HG03097 (cell line): ENCODE results near the gene DCAF17.
"Not testable (repeated sequence)": the region's sequence is repeated elsewhere in the genome, so short reads cannot be mapped to it uniquely, and the experiment has no call there.

Experiments
- ATAC-seq: cut with Tn5 transposase; IDR thresholded peaks from one replicate; pipeline ENCODE4 v1.9.1; 2021; ENCODE audit not compliant: unreplicated experiment, low FRiP score

The DCAF17 gene

DNA sequence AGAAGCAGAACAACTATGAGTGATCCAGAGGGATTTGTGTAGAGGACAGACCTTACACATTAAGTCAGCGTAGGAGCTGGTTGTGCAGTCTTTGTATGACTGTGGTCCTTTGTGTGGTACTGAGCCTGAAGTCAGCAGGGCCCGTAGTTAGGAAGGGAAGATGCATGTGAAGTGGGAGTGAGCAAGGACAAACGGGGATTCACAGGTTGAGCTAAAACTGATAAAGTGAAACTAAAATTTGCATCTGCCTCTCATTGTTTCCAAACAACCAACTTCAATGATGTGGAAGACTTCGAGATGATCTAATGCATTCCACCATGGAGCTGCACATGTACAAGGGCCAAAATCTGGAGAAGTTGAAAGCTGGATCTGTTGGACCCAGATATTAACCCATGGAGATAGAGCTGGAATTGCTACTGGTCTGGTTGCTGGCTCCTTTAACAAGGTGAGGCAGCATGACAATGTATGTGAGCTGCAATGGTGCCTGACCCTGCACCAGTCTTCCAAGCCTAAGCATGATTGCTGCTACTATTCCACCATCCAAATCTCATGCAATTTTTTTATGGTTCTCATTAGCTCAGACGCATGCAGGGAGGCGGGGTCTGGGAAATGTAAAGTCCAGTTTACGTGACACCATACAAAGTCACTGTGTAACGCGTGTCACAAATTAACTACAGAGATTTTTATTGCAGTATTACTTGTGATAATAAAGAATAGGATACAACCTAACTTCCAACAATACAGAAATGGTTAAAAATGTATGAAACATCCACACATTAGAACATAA, 76.1 kb downstream of the DCAF17 start:
- no peak for ATAC-seq

DNA sequence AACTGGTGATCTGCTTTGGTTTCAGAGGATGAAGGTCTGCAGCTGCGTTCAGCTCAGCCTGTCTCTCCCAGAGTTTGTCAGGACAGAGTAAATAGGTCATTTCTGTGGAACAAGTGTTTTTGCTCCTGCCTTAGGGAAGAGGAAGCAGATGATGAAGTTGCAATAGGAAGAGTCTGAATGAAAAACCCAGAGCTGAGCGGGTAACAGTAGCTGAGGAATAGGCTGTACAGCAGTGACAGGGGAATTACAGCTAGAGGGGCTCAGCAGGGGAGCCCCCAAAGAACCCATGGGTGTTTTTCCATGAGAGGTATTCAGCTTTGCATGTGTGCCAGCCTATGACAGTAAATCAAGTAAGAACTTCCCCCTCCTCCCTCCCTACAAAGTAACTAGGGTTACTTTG, 78.0 kb downstream of the DCAF17 start:
- ATAC-seq: no peak

DNA sequence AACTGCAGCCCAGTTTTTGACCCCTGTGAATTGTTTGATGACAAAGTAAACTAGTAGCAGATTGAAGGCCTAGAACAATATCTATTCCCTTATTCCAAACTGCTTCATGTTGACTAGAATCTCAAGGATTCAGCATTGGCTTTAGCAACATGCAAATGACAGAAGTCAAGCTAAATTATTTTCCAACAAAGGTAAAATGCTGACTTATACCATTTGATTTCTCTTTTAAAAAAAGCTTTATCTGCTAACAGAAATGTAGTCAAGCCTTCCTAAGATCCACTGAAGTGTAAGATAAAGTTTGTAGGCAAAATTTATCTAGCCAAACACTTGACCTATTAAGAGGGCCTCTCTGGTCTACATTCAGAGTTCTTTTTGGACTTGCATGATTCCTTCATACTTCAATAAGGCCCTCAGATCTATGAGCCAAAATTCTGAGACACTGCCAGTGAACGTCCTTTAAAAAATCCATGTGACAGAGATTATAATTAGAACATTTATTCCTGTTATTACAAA, 78.7 kb downstream of the DCAF17 start:
- ATAC-seq: no peak

DNA sequence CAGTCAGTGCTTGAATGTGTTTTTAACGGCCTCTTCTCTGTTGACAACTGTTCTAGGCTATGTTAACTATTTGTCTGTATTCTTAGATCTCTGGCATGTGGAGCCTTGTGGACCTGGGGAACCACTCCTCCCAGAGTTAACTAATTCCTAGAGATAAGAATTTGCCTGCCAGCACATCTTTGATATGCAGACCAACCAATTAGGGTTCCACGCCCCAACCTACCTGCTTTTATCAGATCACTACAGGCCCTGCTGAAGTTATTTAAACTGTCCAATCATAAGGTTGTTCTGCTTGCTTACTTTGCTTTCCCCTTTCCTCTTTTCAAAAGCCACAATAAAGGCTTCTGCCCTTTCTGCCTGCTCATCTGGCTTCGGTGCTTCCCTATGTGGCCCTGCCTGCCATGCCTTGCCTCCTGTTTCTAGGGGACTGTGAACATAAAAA, 79.7 kb downstream of the DCAF17 start:
- no peak for ATAC-seq

DNA sequence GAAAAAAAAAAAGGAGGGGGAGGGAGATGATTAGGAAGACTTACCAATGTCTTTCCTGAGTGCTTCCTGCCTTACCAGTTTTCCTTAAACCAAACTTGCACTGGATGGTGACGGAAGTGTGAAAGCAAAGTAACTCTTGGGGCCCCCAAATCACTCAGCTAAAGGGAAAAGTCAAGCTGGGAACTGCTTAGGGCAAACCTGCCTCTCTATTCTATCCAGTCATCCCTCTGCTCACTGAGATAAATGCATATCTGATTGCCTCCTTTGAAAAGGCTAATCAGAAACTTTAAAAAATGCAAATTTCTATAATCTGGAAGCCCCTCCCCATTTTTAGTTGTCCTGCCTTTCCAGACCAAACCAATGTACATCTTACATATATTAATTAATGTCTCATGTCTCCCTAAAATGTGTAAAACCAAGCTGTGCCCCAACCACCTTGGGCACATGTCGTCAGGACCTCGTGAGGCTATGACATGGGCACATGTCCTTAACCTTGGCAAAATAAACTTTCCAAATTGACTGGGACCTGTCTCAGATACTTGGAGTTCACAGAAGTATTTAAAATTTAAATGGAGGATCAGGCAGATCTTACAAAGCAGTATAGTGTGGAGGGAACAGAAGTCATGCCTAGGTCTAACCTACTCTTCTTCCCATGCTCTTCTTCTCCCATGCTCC, 81.0 kb downstream of the DCAF17 start:
- ATAC-seq: no peak

DNA sequence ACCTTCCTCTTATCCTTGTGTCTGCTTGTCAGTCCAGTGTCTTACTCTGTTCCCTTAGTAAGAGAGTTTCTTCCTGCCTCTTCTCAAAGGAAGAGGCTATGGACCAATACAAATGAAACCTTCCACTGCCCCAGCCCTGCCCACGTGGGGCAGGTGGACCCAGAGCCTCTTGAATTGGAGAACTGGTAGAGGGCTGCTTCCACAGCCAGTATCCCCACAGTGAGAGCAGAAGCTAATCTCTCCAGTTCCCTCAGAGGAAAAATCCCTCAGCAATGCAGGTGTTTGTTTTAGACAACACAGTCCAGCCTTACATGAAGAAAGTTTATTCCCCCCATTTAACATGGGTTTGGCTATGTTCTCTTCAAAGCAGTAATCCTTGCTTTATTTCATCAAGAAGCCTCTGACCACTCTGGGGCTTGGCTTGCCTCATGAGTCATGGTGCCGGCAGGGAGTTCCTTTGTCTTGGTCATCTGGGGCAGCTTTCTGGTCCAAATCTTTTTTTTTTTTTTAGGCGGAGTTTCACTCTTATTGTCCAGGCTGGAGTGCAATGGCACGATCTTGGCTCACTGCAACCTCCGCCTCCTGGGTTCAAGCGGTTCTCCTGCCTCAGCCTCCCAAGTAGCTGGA, 81.8 kb downstream of the DCAF17 start:
- ATAC-seq: no peak

DNA sequence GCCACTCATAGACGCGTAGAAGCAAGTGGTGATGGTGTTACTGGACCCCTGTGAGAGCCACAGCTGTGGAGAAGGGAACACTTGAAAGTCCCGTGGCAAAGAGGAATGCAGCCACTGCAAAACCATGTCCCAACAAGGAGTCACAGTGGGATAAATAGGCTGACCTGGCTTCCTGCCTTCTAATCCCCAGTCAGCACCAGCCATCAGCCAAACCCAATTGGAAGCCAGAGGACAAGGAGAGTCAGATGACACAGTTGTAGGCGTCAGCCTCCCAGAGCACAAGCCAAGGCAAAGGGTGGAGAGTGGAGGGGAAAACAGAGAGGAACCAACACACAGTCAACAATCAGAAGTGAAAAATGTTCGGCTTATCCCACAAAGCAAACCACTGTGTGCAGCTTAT, 82.8 kb downstream of the DCAF17 start:
- ATAC-seq: no peak

DNA sequence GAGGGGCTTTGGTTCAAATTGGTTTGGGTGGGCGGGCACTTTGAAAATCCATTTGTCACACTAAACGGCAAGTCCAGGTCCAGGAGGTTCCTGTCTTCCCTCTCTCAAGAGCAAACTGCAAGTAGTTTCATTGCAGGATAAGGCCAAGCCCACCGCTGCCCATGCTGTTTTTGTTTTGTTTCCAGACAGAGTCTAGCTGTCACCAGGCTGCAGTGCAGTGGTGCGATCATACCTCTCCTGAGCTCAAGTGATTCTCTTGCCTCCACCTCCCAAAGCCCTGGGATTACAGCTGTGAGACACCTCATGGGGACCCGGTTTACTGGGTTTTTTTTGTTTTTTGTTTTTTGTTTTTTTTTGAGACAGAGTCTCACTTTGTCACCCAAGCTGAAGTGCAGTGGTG, 86.4 kb downstream of the DCAF17 start:
- ATAC-seq: no peak

DNA sequence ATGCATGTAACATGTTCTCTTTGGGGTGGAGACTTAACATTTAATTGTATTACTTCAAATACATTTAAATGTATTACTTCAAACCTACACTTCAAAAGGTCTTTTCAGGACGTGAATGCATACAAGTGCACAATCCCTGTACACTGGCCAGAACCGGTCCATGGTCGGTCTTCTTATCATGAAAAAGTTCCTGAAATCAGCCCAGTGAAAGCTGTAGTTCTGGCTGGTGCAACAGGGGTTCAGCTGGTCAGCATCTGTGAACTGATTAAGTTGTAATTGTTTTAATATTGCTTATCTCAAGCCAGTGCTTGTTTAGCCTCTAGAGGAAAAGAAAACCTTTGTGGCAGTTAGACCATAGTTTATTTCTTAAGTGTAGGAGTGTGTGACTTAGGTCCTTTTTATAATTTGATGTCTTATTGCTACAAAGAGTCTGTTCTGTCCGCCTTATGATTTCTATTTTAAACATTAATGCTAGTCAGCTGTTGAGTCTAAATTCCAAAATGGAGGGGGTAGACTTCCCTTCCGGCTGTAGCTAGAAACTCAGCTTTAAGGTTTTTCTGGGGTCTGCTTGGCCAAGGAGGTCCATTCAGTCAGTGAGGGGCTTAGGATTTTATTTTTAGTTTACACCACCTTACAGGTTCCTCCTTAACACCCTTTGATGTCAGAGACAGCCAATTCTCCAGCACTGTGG, 87.5 kb downstream of the DCAF17 start:
- ATAC-seq: no peak

DNA sequence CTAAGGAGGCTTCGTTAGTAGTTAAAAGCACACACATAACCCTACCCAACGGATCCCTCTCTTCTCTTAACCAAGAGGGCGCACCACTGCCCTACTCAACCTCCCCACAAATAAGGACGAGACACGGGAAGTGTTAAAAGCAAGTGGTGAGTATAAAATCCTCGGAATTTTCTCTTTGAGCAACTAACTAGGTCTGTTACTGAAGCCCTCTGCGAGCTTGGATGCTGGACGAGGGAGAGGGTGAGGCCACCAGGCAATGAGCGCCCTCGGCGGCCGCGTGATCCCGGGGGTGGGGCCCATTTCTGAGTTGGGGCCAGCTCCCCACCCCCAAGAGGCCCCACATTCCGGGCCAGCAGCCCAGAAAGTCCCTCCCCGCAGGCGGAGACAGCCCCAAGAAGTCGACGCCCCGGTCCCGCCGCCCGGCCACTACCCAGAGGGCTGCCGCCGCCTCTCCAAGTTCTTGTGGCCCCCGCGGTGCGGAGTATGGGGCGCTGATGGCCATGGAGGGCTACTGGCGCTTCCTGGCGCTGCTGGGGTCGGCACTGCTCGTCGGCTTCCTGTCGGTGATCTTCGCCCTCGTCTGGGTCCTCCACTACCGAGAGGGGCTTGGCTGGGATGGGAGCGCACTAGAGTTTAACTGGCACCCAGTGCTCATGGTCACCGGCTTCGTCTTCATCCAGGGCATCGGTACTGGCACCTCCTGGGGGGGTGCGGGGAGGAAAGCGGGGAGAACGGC, 88.2 kb downstream of the DCAF17 start, which contains the start of gene CYBRD1:
CYBRD1 (plus strand) TSS at position 423 of the 736 bp plus-strand sequence; CDS start at position 495, 72 bp downstream.
- ATAC-seq: no peak

DNA sequence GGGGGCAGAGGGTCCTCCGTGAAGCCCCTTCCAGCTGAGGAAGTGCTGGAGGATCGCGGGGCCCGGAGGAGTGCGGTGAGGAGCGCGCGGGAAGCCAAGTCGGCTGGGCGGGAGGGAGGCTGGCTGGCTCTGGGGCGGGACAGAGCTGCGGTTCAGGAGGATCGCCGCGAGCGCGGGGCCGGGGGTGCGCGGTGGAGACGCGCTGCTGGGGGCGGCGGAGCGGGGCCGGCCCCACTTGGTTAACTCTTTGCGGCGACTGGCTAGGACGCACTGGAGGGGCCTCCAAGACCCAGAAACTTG, 88.7 kb downstream of the DCAF17 start:
- no peak for ATAC-seq

DNA sequence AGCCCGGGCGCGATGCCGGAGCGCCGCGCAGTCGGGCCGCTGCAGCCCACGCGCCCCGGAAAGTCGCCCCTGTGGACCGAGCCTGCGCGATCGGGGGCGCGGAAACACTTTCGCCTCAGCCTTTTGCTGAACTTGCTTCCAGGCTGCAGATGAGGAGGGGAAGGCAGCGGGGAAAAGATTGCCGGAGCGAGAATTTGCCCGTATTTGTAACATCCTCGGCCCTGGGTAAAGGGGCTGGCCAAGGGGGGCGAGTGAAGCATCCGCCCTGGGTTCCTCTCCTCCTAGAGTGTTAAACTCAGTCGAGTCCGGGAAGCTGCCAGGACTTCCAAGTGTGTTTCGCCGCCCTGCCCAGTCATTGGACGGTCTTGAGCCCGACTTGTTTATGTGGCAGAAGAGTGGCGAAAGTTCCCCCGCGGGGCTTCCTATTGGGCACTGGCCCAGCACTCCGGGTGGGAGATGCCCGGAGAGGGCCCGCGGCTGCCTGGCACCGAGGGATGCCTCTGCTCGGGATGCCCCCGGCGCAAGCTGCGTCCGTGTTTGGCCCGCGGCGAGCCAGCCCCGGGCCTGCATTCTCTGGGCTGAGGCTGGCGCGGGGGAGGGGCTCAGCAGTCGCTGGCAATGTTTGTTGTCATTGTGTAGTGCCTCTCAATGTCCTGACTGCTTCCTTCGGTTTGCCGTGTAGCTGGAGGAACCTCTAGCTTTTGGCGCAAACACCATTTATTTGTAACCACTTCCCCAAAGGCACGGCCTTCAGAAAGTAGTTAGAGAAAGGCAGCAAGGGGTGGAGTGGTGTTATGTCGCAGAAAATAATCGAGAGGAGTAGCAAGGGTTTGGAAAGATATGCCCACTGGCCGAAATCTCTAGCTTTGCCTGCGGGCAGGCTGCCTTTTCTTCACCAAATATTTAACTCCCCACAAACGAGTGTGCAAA, 89.3 kb downstream of the DCAF17 start:
- no peak for ATAC-seq

DNA sequence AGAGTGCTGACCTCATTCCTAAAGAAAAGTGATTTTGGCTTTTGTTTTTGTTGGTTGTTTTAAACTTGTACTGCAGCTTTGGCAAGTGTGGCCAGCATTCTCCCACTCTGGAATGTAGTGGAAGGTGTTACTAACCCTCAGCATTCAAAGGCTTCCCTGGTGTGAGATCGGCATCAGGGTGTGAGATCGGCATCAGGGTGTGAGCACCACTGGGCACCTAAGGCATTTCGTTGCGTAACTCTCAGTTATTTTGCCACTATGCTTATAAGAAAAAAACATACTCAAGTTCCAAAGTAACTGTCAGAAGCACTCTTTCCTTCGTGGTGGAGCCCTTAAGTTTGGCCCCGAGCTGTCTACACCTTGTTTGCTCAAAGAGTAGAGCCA, 90.0 kb downstream of the DCAF17 start:
- ATAC-seq: no peak

DNA sequence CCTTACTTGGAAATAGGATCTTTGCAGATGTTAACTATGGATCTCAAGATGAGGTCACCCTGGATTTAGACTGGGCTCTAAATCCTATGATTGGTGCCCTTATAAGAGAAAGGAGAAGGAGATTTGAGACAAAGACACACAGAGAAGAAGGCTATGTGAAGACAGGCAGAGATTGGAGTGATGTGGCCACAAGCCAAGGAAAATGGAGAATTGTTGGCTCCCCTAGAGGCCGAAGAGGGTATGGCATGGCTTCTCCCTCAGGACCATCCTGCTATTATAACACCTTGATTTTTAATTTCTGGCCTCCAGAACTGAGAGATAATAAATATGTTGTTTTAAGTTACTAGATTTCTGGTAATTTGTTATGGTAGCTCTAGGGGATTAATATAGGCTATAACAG, 95.9 kb downstream of the DCAF17 start:
- ATAC-seq: no peak

DNA sequence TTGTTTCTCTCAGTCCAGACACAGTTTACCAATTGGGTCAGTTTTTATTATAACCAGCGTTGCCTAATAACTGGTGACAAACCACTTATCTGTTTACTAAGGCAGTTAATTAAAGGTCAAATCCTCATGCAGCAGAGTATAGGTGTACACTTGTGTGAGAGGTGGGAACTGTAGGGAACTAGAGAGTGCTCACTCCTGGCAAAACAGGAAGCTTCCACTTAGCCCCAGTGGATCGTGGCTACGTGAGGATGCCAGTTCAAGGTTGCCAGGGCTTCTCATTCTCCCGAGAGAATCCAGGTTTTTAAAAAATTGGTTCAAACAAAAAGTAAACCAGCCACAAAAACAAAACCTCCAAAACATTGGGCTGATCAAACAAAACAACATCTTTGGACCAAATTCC, 96.4 kb downstream of the DCAF17 start:
- no peak for ATAC-seq

DNA sequence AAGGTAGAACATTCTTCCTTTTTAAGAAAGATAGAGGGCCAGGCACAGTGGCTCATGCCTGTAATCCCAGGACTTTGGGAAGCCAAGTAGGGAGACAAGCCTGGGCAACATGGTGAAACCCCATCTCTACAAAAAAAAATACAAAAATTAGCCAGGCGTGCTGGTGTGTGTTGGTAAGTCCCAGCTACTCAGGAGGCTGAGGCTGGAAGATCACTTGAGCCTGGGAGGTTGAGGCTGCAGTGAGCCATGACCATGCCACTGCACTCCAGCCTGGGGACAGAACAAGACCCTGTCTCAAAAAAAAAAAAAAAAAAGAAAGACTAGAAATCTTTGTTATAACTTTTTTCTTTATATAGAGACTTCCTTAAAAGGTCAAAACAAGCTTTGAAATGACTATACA, 96.8 kb downstream of the DCAF17 start:
- not testable (repeated sequence) for ATAC-seq

DNA sequence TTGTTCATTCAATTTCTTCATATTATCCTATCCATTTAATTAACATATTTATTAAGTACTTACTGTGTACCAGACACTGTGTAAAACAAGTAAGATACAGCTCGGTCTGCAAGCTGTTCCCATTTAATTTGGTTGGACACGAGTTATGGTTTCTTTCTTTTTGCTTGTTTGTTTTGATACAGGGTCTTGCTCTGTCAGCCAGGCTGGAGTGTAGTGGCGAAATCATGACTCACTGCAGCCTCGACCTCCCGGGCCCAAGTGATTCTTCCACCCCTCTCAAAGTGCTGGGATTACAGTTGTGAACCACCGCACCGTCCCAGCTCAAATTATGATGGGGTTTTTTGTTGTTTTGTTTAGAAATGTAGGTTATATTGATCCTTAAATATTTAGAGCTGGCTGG, 97.3 kb downstream of the DCAF17 start:
- ATAC-seq: no peak

DNA sequence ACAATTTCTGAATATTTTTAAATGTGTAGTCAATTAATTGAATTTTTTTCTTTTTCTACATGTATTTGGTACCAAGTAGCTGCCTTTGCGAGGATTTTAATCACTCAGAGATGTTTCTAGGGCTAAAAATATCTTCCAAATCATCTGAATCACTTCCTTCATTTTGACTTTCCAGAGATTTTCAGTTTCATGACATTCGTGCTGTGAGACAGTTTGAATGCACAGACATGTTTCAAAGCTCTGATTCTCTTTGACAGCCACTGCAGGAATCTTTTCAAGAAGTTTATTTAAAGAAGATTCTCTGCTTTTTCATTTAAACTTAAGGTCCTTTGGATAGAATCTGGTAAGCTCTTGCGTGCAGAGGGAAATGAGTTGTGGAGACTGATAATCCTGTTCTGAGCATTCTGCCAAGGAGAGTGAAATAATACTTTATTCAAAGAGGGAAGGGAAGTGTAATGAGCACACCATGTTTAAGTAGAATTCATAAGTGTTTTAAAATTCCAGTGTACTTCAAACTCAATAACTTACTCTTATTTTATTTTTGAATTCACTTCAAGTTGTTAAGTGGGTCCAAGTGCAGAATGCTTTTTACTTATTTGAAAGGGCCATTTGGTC, 97.9 kb downstream of the DCAF17 start:
- no peak for ATAC-seq

DNA sequence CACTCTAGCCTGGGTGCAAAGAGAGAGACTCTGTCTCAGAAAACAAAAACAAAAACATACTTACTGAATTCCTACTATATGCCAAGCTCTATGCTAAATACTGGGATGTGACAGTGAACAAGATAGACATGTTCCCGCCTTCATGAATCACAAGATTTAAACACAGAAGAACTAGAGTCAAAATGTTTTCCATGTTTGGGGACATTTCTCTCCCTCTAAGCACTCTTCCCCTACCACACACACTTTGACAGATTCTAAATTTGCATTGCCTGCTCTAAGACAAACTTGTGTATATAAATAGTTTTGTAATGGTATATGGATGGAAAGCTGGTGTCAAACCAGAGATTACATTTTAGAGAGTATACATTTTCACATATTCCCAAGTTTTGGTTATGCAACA, 99.3 kb downstream of the DCAF17 start:
- no peak for ATAC-seq
